H1 (cell line): ENCODE results near the gene MYO1A. TPM values are rescaled to one million over a fixed set of nuclear protein-coding genes. Genes with fewer than 3 reads are reported as not detected.

Experiments used
- CTCF ChIA-PET: fragments of 300-600 bp; sonication (Branson Sonifier 250); formaldehyde crosslinking; loops from one replicate; lab custom pipeline; 2021; ENCODE audit not compliant: partially characterized antibody; lab: Charles Lee
- POLR2A ChIA-PET: fragments of 300-600 bp; sonication (Branson Sonifier 250); formaldehyde crosslinking; loops from one replicate; lab custom pipeline; 2021; ENCODE audit warnings: inconsistent platforms; ENCODE audit not compliant: partially characterized antibody; lab: Charles Lee
- DNase-seq, 2 experiments: peaks; one replicate each; pipeline versions ENCODE4 v3.0.0 to v3.0.0-alpha.2; 2010 to 2022; ENCODE audit warnings: low spot score in 2 of 2, low read depth in 1 of 2, mixed read lengths in 1 of 2
- FAIRE-seq: peaks from 2 replicates; lab custom pipeline; 2011; peaks lifted over from hg19 to GRCh38; lab: Jason Lieb, UNC
- H2AFZ ChIP-seq: 2 replicates; pipeline ENCODE4 v1.8.1; 2012; ENCODE audit warnings: low read length, inconsistent platforms
- H2AK5ac ChIP-seq: 2 replicates; pipeline ENCODE4 v1.6.1; 2013; ENCODE audit warnings: low read depth, low read length
- H2BK120ac ChIP-seq: replicated peaks from 2 replicates; pipeline ENCODE3; 2013; ENCODE audit warnings: low read depth, low read length, inconsistent platforms
- H2BK12ac ChIP-seq: 2 replicates; pipeline ENCODE4 v1.6.1; 2013; ENCODE audit warnings: low read depth, low read length
- H2BK15ac ChIP-seq: 2 replicates; pipeline ENCODE4 v1.6.1; 2013; ENCODE audit warnings: low read length
- H2BK20ac ChIP-seq: 2 replicates; pipeline ENCODE4 v1.6.1; 2013; ENCODE audit warnings: low read length
- H2BK5ac ChIP-seq: 2 replicates; pipeline ENCODE4 v1.6.1; 2013; ENCODE audit warnings: low read depth, low read length
- H3K14ac ChIP-seq: 2 replicates; pipeline ENCODE4 v1.6.1; 2013; ENCODE audit warnings: inconsistent platforms; ENCODE audit not compliant: insufficient read length
- H3K18ac ChIP-seq: 2 replicates; pipeline ENCODE4 v1.6.1; 2013; ENCODE audit warnings: low read length; ENCODE audit errors: extremely low read depth
- H3K23ac ChIP-seq: 2 replicates; pipeline ENCODE4 v1.6.1; 2013; ENCODE audit warnings: inconsistent platforms; ENCODE audit not compliant: insufficient read length
- H3K23me2 ChIP-seq: 2 replicates; pipeline ENCODE4 v1.6.1; 2013; ENCODE audit warnings: low read depth, low read length
- H3K27ac ChIP-seq: 2 replicates; pipeline ENCODE4 v1.6.1; 2011; ENCODE audit warnings: low read depth, low read length, inconsistent platforms
- H3K27me3 ChIP-seq, 4 experiments: replicated peaks in 1 of 4; 1 replicate in 1 of 4; 2 replicates in 3 of 4; pipeline versions ENCODE4 v1.6.1 to v1.8.1; 2011 to 2013; ENCODE audit warnings: low read length in 3 of 4, mild to moderate bottlenecking in 3 of 4, inconsistent platforms in 2 of 4, mixed read lengths in 2 of 4, moderate library complexity in 1 of 4; ENCODE audit not compliant: control insufficient read depth in 3 of 4, insufficient read depth in 3 of 4; ENCODE audit errors: extremely low read depth in 1 of 4
- H3K36me3 ChIP-seq, 4 experiments: 2 replicates each; pipeline versions ENCODE4 v1.6.1 to v1.8.1; 2011 to 2013; ENCODE audit warnings: mild to moderate bottlenecking in 4 of 4, low read length in 3 of 4, moderate library complexity in 2 of 4, control low read depth in 1 of 4, inconsistent platforms in 1 of 4; ENCODE audit not compliant: insufficient read depth in 4 of 4, control insufficient read depth in 2 of 4
- H3K4ac ChIP-seq: replicated peaks from 2 replicates; pipeline ENCODE3; 2013; ENCODE audit warnings: low read length, low read depth, mixed read lengths, inconsistent platforms; ENCODE audit not compliant: insufficient read length
- H3K4me1 ChIP-seq, 4 experiments: replicated peaks in 1 of 4; 1 replicate in 1 of 4; 2 replicates in 3 of 4; pipeline versions ENCODE4 v1.6.1 to v1.8.1; 2011 to 2013; ENCODE audit warnings: low read length in 3 of 4, inconsistent platforms in 2 of 4, mixed read lengths in 1 of 4; ENCODE audit not compliant: insufficient read depth in 4 of 4, control insufficient read depth in 3 of 4
- H3K4me2 ChIP-seq, 2 experiments: 2 replicates each; pipeline versions ENCODE4 v1.6.1 to v1.8.1; 2011 to 2013; ENCODE audit warnings: low read depth in 2 of 2, low read length in 2 of 2, control low read depth in 1 of 2, inconsistent platforms in 1 of 2, mild to moderate bottlenecking in 1 of 2; ENCODE audit not compliant: insufficient read depth in 1 of 2
- H3K4me3 ChIP-seq, 4 experiments: fragments of 200-600, 300-600 bp in 1 of 4; sonication (generic), shearing (Covaris generic), sonication (Bioruptor Twin) in 1 of 4; 2 replicates each; pipeline versions ENCODE4 v1.5.1 to v1.8.1; 2011 to 2016; ENCODE audit warnings: low read length in 4 of 4, low read depth in 3 of 4, control low read depth in 2 of 4, inconsistent platforms in 2 of 4, mild to moderate bottlenecking in 2 of 4, mixed read lengths in 1 of 4, moderate library complexity in 1 of 4; ENCODE audit not compliant: insufficient read depth in 2 of 4; ENCODE audit errors: extremely low read depth in 1 of 4
- H3K56ac ChIP-seq: replicated peaks from 2 replicates; pipeline ENCODE3; 2013; ENCODE audit warnings: low read depth, mild to moderate bottlenecking, mixed read lengths, low read length, inconsistent platforms; ENCODE audit not compliant: insufficient read length
- H3K79me1 ChIP-seq: 2 replicates; pipeline ENCODE4 v1.6.1; 2013; ENCODE audit warnings: low read depth, low read length, control low read depth
- H3K79me2 ChIP-seq, 2 experiments: 2 replicates each; pipeline versions ENCODE4 v1.6.1 to v1.8.1; 2012 to 2013; ENCODE audit warnings: low read length in 2 of 2, mild to moderate bottlenecking in 2 of 2, inconsistent platforms in 1 of 2; ENCODE audit not compliant: insufficient read depth in 2 of 2, control insufficient read depth in 1 of 2
- H3K9ac ChIP-seq, 4 experiments: replicated peaks in 1 of 4; 1 replicate in 1 of 4; 2 replicates in 3 of 4; pipeline versions ENCODE4 v1.6.1 to v1.8.1; 2011 to 2013; ENCODE audit warnings: low read depth in 3 of 4, low read length in 3 of 4, control low read depth in 2 of 4, mild to moderate bottlenecking in 2 of 4, moderate library complexity in 2 of 4, inconsistent platforms in 1 of 4; ENCODE audit errors: extremely low read depth in 1 of 4
- H3K9me3 ChIP-seq, 2 experiments: 2 replicates each; pipeline versions ENCODE4 v1.6.1 to v1.8.1; 2012 to 2013; ENCODE audit warnings: mild to moderate bottlenecking in 2 of 2, moderate library complexity in 2 of 2, control low read depth in 1 of 2, inconsistent platforms in 1 of 2, low read depth in 1 of 2, low read length in 1 of 2, mixed read lengths in 1 of 2; ENCODE audit not compliant: insufficient read depth in 2 of 2
- H4K20me1 ChIP-seq, 2 experiments: replicated peaks in 1 of 2; 2 replicates each; pipeline versions ENCODE3 to v1.8.1; 2011 to 2013; ENCODE audit warnings: inconsistent platforms in 2 of 2, low read length in 2 of 2, mild to moderate bottlenecking in 1 of 2; ENCODE audit not compliant: insufficient read depth in 2 of 2, control insufficient read depth in 1 of 2
- H4K5ac ChIP-seq: 2 replicates; pipeline ENCODE4 v1.6.1; 2013; ENCODE audit warnings: low read length, low read depth, mixed read lengths, inconsistent platforms; ENCODE audit not compliant: insufficient read length
- H4K8ac ChIP-seq: 2 replicates; pipeline ENCODE4 v1.8.0; 2013; ENCODE audit warnings: mild to moderate bottlenecking, moderate library complexity, low read length, inconsistent platforms; ENCODE audit not compliant: insufficient read depth; ENCODE audit errors: extremely low read depth
- H4K91ac ChIP-seq: replicated peaks from 2 replicates; pipeline ENCODE3; 2013; ENCODE audit warnings: low read length, mixed read lengths, inconsistent platforms; ENCODE audit not compliant: insufficient read length
- BACH1 ChIP-seq: IDR thresholded peaks from 2 replicates; pipeline ENCODE4 v1.6.1; 2012; ENCODE audit warnings: low read length, improper control_type of control experiment
- CEBPB ChIP-seq: IDR thresholded peaks from 2 replicates; pipeline ENCODE4 v1.6.1; 2012; ENCODE audit warnings: low read depth, low read length
- CREB1 ChIP-seq: IDR thresholded peaks from 2 replicates; pipeline ENCODE4 v1.6.1; 2012; ENCODE audit warnings: inconsistent platforms
- EP300 ChIP-seq, 2 experiments: IDR thresholded peaks; 1 replicate in 1 of 2; 2 replicates in 1 of 2; pipeline ENCODE4 v1.6.1; 2011 to 2012; ENCODE audit warnings: low read depth in 2 of 2, low read length in 2 of 2, mild to moderate bottlenecking in 2 of 2, borderline replicate concordance in 1 of 2, inconsistent platforms in 1 of 2, moderate library complexity in 1 of 2
- KDM5A ChIP-seq: fragments of 200-600 bp; IDR thresholded peaks from 2 replicates; pipeline ENCODE4 v1.7.1; 2012; ENCODE audit warnings: mild to moderate bottlenecking, low read length, inconsistent platforms, mixed read lengths
- MAFK ChIP-seq: IDR thresholded peaks from 2 replicates; pipeline ENCODE4 v1.6.1; 2012; ENCODE audit warnings: low read depth, mild to moderate bottlenecking, improper control_type of control experiment, low read length
- RBBP5 ChIP-seq: IDR thresholded peaks from 2 replicates; pipeline ENCODE4 v1.7.1; 2012; ENCODE audit warnings: low read depth, mild to moderate bottlenecking, inconsistent platforms, low read length, moderate library complexity, borderline replicate concordance
- SIRT6 ChIP-seq: IDR thresholded peaks from one replicate; pipeline ENCODE4 v1.7.1; 2012; ENCODE audit warnings: low read length, inconsistent platforms
- SP2 ChIP-seq: IDR thresholded peaks from 2 replicates; pipeline ENCODE4 v1.6.1; 2012; ENCODE audit warnings: mild to moderate bottlenecking, low read length, inconsistent platforms
- SRF ChIP-seq: IDR thresholded peaks from 2 replicates; pipeline ENCODE4 v1.6.1; 2011; ENCODE audit warnings: mild to moderate bottlenecking, low read depth, low read length, moderate library complexity
- SUZ12 ChIP-seq: fragments of 200-600 bp; sonication (generic); IDR thresholded peaks from 2 replicates; pipeline ENCODE4 v1.6.1; 2012; ENCODE audit warnings: mild to moderate bottlenecking, inconsistent platforms, low read length, moderate library complexity, mixed read lengths
- TCF12 ChIP-seq: IDR thresholded peaks from 2 replicates; pipeline ENCODE4 v1.6.1; 2011; ENCODE audit warnings: low read depth, mild to moderate bottlenecking, low read length
- WGBS, 2 experiments: shearing (Covaris generic) in 1 of 2; methylation state at CpG; one replicate each; pipeline versions ENCODE4 v1.1.6 to v1.1.7; 2013 to 2015; ENCODE audit warnings: low lambda C conversion rate in 2 of 2, mixed read lengths in 2 of 2, inconsistent platforms in 1 of 2, low coverage in 1 of 2, missing lambda C conversion rate in 1 of 2; ENCODE audit not compliant: insufficient replicate concordance in 2 of 2, insufficient coverage in 1 of 2, insufficient read length in 1 of 2; ENCODE audit errors: extremely low coverage in 1 of 2, missing lambda C conversion rate in 1 of 2; 5-methylcytosine and 5-hydroxymethylcytosine counted together
- polyA plus RNA-seq, 7 experiments: library from polyadenylated mRNA; depleted of rRNA in 3 of 7; stranded (reverse) in 5 of 7; unstranded in 2 of 7; fragments of >200 nt in 5 of 7; fragments of 200-250 nt in 2 of 7; gene quantifications; 1 replicate in 5 of 7; 2 replicates in 1 of 7; 4 replicates in 1 of 7; pipeline versions ENCODE4 v1.2.1 to v1.2.3, GENCODE V29; 2011 to 2013; ENCODE audit warnings: missing spikeins in 2 of 7, mixed read lengths in 2 of 7
- total RNA-seq: library from RNA; stranded (reverse); fragmentation: NEBNext Ultra II Directional; extraction: Animal tissue kit (Norgen Biotek cat#: 25700); gene quantifications from 2 replicates; pipeline ENCODE4 v1.2.1, GENCODE V29; 2021

MYO1A gene
- total and polyA plus RNA-seq, 2 of the 8 experiments (the other 6 are each of a cell fraction or from before 2014, with no cell fraction given), result 0.54 to 0.77 TPM

DNA sequence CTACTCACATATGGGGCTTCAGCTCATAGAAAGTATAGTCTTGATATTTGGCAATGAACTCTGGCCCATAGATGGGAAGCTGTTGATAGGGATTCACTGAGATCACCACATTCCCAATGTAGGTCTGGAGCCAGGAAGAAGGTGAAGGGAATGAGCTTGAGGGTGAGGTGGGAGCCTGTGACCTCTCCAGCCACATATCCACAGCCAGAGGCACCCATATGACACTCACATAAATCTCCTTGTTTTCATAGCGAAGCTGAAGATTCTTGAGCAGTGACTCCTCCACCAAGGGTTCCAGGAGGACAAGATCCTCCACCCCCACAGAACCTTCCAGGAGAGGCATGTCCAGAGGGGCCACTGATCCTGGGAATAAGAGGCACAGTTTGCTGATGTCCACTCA is 1.9 kb downstream of the MYO1A start:
- POLR2A ChIA-PET, result interaction anchor here (1.0 to 3.5 kb wide), 5 partner anchors 9 to 82 kb away, joined by 3 to 11 read pairs (median 5); no protein-coding TSS in a partner anchor

More for the DNA sequence above, 1.9 kb downstream of the MYO1A start:
- no peak overlapping the region for H3K9ac ChIP-seq
- no peak overlapping the region for H4K8ac ChIP-seq
- CTCF ChIA-PET, result interaction anchor here (0.6 to 7.5 kb wide), 9 partner anchors 14 to 536 kb away, joined by 3 to 77 read pairs (median 4); partner anchors contain the start of genes STAT6 and TAC3
- H2AFZ ChIP-seq, result no peak overlapping the region
- no peak overlapping the region for H2BK120ac ChIP-seq
- 80% methylated on average over 1 of the region's 1 CpG; no CpG with 5 or more reads in 1 of the 2 experiments for WGBS, 2 experiments
- H3K27ac ChIP-seq, result no peak overlapping the region
- H2AK5ac ChIP-seq, result no peak overlapping the region
- no peaks in the 10 kb centered on the region for H3K9me3 ChIP-seq
- no peak for TF ChIP-seq SUZ12
- TF ChIP-seq EP300 (IDR thresholded peaks at IDR 0.05; ENCODE audit: borderline replicate concordance in 1 of 2, low read depth in 2 of 2, low read length in 2 of 2), result no peak
- TF ChIP-seq SP2, result no peak
- no peak for TF ChIP-seq RBBP5
- no peak for TF ChIP-seq MAFK
- TF ChIP-seq SIRT6, result no peak
- TF ChIP-seq TCF12, result no peak
- TF ChIP-seq BACH1, result no peak
- TF ChIP-seq SRF, result no peak
- TF ChIP-seq CREB1, result no peak
- no peak for TF ChIP-seq CEBPB
- TF ChIP-seq KDM5A, result no peak
- no peaks in the 10 kb centered on the region for H3K36me3 ChIP-seq
- H2BK12ac ChIP-seq, result no peak overlapping the region
- no peak overlapping the region for H3K4ac ChIP-seq
- H4K91ac ChIP-seq, result no peak overlapping the region
- no peak overlapping the region for H3K4me3 ChIP-seq
- no peak overlapping the region for H2BK15ac ChIP-seq
- no peaks in the 10 kb centered on the region for H3K27me3 ChIP-seq
- no peaks in the 10 kb centered on the region for H3K79me1 ChIP-seq
- no peak overlapping the region for H3K14ac ChIP-seq
- no peak for DNase-seq
- no peak overlapping the region for H3K4me2 ChIP-seq
- H3K4me1 ChIP-seq, result no peaks in the 10 kb centered on the region
- H3K18ac ChIP-seq, result no peak overlapping the region
- H2BK20ac ChIP-seq, result no peak overlapping the region
- H3K56ac ChIP-seq, result no peak overlapping the region
- FAIRE-seq, result no peak
- H3K79me2 ChIP-seq, result no peaks in the 10 kb centered on the region
- no peak overlapping the region; the same call in 1 of the 2 replicates for H2BK5ac ChIP-seq
- H3K23ac ChIP-seq, result no peak overlapping the region
- H4K20me1 ChIP-seq, result no peaks in the 10 kb centered on the region
- H3K23me2 ChIP-seq, result no peaks in the 10 kb centered on the region
- H4K5ac ChIP-seq, result no peak overlapping the region
